ENCODE results near the gene GNAT3. TPM values are rescaled to one million over a fixed set of nuclear protein-coding genes. Genes with fewer than 3 reads are reported as not detected.

The GNAT3 gene
- total RNA-seq, 1 donor from 2014 or later = not detected

DNA sequence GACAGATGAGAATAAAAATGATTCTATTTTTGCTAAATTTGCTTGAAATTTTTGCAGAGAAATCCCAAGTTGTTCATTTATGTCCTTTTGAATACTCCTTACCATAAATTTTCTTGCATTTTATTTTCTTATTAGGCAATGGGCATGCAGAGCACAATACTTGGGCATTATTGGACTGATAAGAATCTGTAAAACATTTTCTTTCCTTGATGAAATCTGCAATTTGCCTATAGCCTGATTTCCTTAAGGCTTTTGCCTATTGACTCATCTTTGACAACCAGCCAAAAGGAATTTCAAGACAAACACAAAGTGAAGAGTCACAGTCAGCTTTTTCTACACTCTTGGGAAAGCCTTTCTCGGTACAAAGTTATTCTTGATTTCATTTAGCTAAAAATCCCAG is 30.5 kb upstream of the GNAT3 start:
- H3K4me1 Mint-ChIP-seq (ENCODE audit: unreplicated experiment) = peaks cover 29% of the 10 kb centered on the region
- H3K4me3 Mint-ChIP-seq (ENCODE audit: unreplicated experiment) = no peak overlapping the region
- peak overlapping the region; percentile 75 for H3K27ac Mint-ChIP-seq (ENCODE audit: unreplicated experiment)
- H3K36me3 Mint-ChIP-seq (ENCODE audit: unreplicated experiment) = no peaks in the 10 kb centered on the region
- TF ChIP-seq, protein P1, sequence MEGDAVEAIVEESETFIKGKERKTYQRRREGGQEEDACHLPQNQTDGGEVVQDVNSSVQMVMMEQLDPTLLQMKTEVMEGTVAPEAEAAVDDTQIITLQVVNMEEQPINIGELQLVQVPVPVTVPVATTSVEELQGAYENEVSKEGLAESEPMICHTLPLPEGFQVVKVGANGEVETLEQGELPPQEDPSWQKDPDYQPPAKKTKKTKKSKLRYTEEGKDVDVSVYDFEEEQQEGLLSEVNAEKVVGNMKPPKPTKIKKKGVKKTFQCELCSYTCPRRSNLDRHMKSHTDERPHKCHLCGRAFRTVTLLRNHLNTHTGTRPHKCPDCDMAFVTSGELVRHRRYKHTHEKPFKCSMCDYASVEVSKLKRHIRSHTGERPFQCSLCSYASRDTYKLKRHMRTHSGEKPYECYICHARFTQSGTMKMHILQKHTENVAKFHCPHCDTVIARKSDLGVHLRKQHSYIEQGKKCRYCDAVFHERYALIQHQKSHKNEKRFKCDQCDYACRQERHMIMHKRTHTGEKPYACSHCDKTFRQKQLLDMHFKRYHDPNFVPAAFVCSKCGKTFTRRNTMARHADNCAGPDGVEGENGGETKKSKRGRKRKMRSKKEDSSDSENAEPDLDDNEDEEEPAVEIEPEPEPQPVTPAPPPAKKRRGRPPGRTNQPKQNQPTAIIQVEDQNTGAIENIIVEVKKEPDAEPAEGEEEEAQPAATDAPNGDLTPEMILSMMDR (IDR thresholded peaks at IDR 0.05) = no peak
- DNase-seq (ENCODE audit: extremely low spot score, unreplicated experiment) = no peak
- H3K9me3 Mint-ChIP-seq (ENCODE audit: unreplicated experiment) = peaks cover 15% of the 10 kb centered on the region
- no peaks in the 10 kb centered on the region for H3K27me3 Mint-ChIP-seq (ENCODE audit: unreplicated experiment)

DNA sequence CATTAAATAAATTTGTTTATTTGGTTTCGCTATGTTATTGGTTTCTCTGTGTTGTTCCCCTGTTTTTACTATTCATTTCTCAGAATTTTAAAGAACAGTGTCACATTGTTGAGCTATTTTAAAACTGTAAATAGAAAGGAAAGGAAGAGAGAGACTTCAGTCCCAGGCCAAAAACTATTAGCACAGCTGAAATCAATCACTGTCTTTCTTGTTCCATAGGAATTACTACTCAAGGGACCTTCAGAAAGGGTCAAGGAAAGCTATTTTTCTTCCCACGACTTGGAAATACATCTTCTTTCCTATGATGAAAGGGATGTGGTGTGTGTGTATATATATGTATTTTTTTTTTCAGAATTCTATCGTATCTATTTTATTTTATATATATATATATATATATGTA is 29.0 kb upstream of the GNAT3 start:
- no peak for DNase-seq (ENCODE audit: extremely low spot score, unreplicated experiment)
- no peaks in the 10 kb centered on the region for H3K27me3 Mint-ChIP-seq (ENCODE audit: unreplicated experiment)
- H3K9me3 Mint-ChIP-seq (ENCODE audit: unreplicated experiment) = peaks cover 6% of the 10 kb centered on the region
- H3K4me1 Mint-ChIP-seq (ENCODE audit: unreplicated experiment) = peaks cover 29% of the 10 kb centered on the region
- no peaks in the 10 kb centered on the region for H3K36me3 Mint-ChIP-seq (ENCODE audit: unreplicated experiment)
- H3K4me3 Mint-ChIP-seq (ENCODE audit: unreplicated experiment) = no peak overlapping the region
- H3K27ac Mint-ChIP-seq (ENCODE audit: unreplicated experiment) = no peak overlapping the region
- TF ChIP-seq, protein P1 (IDR thresholded peaks at IDR 0.05) = no peak

DNA sequence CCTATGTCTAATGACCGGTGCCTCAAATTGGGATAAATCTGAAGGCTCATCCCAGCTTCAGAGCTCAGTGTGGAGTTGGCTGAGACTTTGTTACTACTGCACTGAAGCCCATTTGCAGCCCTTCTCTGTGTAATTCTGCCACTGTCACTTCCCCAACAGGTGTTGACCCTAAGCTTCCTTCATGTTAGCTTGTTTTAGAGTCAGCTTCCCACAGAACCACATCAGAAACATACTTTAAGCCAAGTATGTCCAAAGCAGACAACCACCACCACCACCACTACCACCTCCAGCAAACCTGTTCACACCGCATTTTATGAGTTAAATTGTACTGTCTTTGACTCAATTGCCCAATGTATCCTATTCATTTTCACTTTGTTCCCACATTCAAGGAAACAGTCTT is 25.2 kb upstream of the GNAT3 start:
- TF ChIP-seq, protein P1 (IDR thresholded peaks at IDR 0.05) = no peak
- no peak overlapping the region for H3K27ac Mint-ChIP-seq (ENCODE audit: unreplicated experiment)
- H3K9me3 Mint-ChIP-seq (ENCODE audit: unreplicated experiment) = no peaks in the 10 kb centered on the region
- no peak for DNase-seq (ENCODE audit: extremely low spot score, unreplicated experiment)
- no peaks in the 10 kb centered on the region for H3K36me3 Mint-ChIP-seq (ENCODE audit: unreplicated experiment)
- peaks cover 13% of the 10 kb centered on the region for H3K4me1 Mint-ChIP-seq (ENCODE audit: unreplicated experiment)
- no peak overlapping the region for H3K4me3 Mint-ChIP-seq (ENCODE audit: unreplicated experiment)
- H3K27me3 Mint-ChIP-seq (ENCODE audit: unreplicated experiment) = no peaks in the 10 kb centered on the region

DNA sequence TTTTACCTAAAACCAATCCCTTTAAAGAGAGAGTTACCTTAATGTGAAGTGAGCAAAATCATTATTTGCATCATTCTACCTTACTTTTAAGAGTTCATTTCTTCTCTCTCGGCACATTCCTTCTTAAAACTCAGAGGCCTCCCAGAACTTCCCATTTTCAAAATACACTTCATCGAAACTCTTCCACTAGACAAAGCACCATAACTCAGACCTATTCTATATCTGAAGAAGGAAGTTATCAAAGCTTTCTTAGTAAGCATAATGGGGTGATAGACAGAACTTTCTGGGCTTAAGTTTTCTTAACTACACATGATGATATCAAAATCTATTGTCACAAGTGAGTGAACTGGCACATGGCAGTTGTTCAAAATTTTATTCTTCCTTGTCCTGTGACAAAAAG is 24.6 kb upstream of the GNAT3 start:
- no peak for DNase-seq (ENCODE audit: extremely low spot score, unreplicated experiment)
- no peaks in the 10 kb centered on the region for H3K27me3 Mint-ChIP-seq (ENCODE audit: unreplicated experiment)
- H3K4me3 Mint-ChIP-seq (ENCODE audit: unreplicated experiment) = no peak overlapping the region
- peaks cover 8% of the 10 kb centered on the region for H3K4me1 Mint-ChIP-seq (ENCODE audit: unreplicated experiment)
- H3K36me3 Mint-ChIP-seq (ENCODE audit: unreplicated experiment) = no peaks in the 10 kb centered on the region
- TF ChIP-seq, protein P1 (IDR thresholded peaks at IDR 0.05) = no peak
- H3K9me3 Mint-ChIP-seq (ENCODE audit: unreplicated experiment) = no peaks in the 10 kb centered on the region
- no peak overlapping the region for H3K27ac Mint-ChIP-seq (ENCODE audit: unreplicated experiment)

DNA sequence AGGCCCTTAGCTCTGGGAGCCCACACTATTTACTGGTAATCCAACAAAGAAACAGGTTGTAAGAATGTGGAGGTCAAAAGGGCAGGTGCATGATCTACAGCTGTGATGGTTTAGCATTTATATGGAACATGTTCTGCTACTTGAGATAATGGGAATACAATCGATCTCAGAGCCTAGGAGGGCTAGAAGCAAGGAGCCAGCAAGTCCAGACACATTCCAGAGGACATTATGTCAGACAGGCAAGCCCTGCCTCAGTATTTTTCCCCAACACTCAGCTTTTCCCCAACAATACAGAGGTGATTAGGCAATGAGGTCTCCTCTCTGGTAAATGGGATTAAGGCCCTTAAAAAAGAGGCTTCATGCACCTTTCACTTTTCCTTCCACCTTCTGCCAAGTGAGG is 21.4 kb upstream of the GNAT3 start:
- Mint-ChIP-seq H3K4me3 (ENCODE audit: unreplicated experiment) (no peak overlapping the region), H3K27ac (ENCODE audit: unreplicated experiment) (no peak overlapping the region), H3K9me3 (ENCODE audit: unreplicated experiment) (peaks cover 13% of the 10 kb centered on the region), H3K4me1 (ENCODE audit: unreplicated experiment) (peaks cover 5% of the 10 kb centered on the region), H3K36me3 (ENCODE audit: unreplicated experiment) (no peaks in the 10 kb centered on the region), H3K27me3 (ENCODE audit: unreplicated experiment) (no peaks in the 10 kb centered on the region)
- no peak for DNase-seq (ENCODE audit: extremely low spot score, unreplicated experiment)
- TF ChIP-seq, protein P1 (IDR thresholded peaks at IDR 0.05) = no peak

All from osteocyte (in vitro differentiated cells).